H9 (cell line): ENCODE results near the gene XXYLT1. TPM values are rescaled to one million over a fixed set of nuclear protein-coding genes. Genes with fewer than 3 reads are reported as not detected.

ENCODE experiments used
- DNase-seq: peaks from one replicate; pipeline ENCODE4 v3.0.0-alpha.2; 2017
- H2AFZ ChIP-seq: one replicate; pipeline ENCODE4 v1.6.1; 2013; ENCODE audit warnings: mild to moderate bottlenecking, low read length, control low read depth, moderate library complexity
- H2AK5ac ChIP-seq: 2 replicates; pipeline ENCODE4 v1.6.1; 2013; ENCODE audit warnings: low read length, control low read depth, mixed read lengths; ENCODE audit not compliant: insufficient read length
- H2BK120ac ChIP-seq: one replicate; pipeline ENCODE4 v1.6.1; 2013; ENCODE audit warnings: low read depth, mild to moderate bottlenecking, low read length, control low read depth, inconsistent platforms; ENCODE audit not compliant: poor library complexity, severe bottlenecking
- H2BK12ac ChIP-seq: 2 replicates; pipeline ENCODE4 v1.6.1; 2013; ENCODE audit warnings: low read length, control low read depth, mixed read lengths, low read depth; ENCODE audit not compliant: insufficient read length
- H2BK15ac ChIP-seq: 2 replicates; pipeline ENCODE4 v1.6.1; 2013; ENCODE audit warnings: low read depth, low read length, control low read depth
- H2BK20ac ChIP-seq: one replicate; pipeline ENCODE4 v1.6.1; 2013; ENCODE audit warnings: low read depth, mild to moderate bottlenecking, low read length, control low read depth, inconsistent platforms; ENCODE audit not compliant: poor library complexity, severe bottlenecking
- H2BK5ac ChIP-seq: 2 replicates; pipeline ENCODE4 v1.6.1; 2013; ENCODE audit warnings: low read length, control low read depth, mixed read lengths; ENCODE audit not compliant: insufficient read length
- H3K14ac ChIP-seq: 2 replicates; pipeline ENCODE4 v1.6.1; 2013; ENCODE audit warnings: low read length, control low read depth; ENCODE audit not compliant: insufficient read depth
- H3K18ac ChIP-seq: 2 replicates; pipeline ENCODE4 v1.6.1; 2013; ENCODE audit warnings: low read depth, mild to moderate bottlenecking, mixed read lengths, low read length, control low read depth; ENCODE audit not compliant: insufficient read length
- H3K23ac ChIP-seq: 2 replicates; pipeline ENCODE4 v1.6.1; 2013; ENCODE audit warnings: low read length, control low read depth, mixed read lengths, low read depth; ENCODE audit not compliant: insufficient read length
- H3K23me2 ChIP-seq: 2 replicates; pipeline ENCODE4 v1.6.1; 2013; ENCODE audit warnings: low read depth, mild to moderate bottlenecking, mixed read lengths, low read length, control low read depth; ENCODE audit not compliant: insufficient read length, poor library complexity, severe bottlenecking
- H3K27ac ChIP-seq: 2 replicates; pipeline ENCODE4 v1.5.1; 2013; ENCODE audit warnings: low read length, control low read depth, mixed read lengths, low read depth; ENCODE audit not compliant: insufficient read length
- H3K27me3 ChIP-seq: 2 replicates; pipeline ENCODE4 v1.6.1; 2013; ENCODE audit warnings: low read length, control low read depth, inconsistent platforms; ENCODE audit not compliant: insufficient read depth
- H3K4ac ChIP-seq: 2 replicates; pipeline ENCODE4 v1.6.1; 2013; ENCODE audit warnings: low read depth, mild to moderate bottlenecking, control low read depth, inconsistent platforms, low read length, moderate library complexity
- H3K4me1 ChIP-seq: 2 replicates; pipeline ENCODE4 v1.6.1; 2013; ENCODE audit warnings: low read length, control low read depth, inconsistent platforms; ENCODE audit not compliant: insufficient read depth
- H3K4me2 ChIP-seq: 2 replicates; pipeline ENCODE4 v1.6.1; 2013; ENCODE audit warnings: low read length, control low read depth, mixed read lengths; ENCODE audit not compliant: insufficient read length, insufficient read depth
- H3K56ac ChIP-seq: 2 replicates; pipeline ENCODE4 v1.6.1; 2013; ENCODE audit warnings: low read depth, mild to moderate bottlenecking, mixed read lengths, low read length, control low read depth; ENCODE audit not compliant: insufficient read length
- H3K79me1 ChIP-seq: 2 replicates; pipeline ENCODE4 v1.6.1; 2013; ENCODE audit warnings: low read depth, mild to moderate bottlenecking, moderate library complexity, low read length, control low read depth, inconsistent platforms; ENCODE audit not compliant: insufficient read depth, poor library complexity, severe bottlenecking
- H3K79me2 ChIP-seq: 2 replicates; pipeline ENCODE4 v1.6.1; 2013; ENCODE audit warnings: low read length, control low read depth, inconsistent platforms; ENCODE audit not compliant: insufficient read depth
- H3K9ac ChIP-seq: 2 replicates; pipeline ENCODE4 v1.6.1; 2013; ENCODE audit warnings: low read length, control low read depth, mixed read lengths; ENCODE audit not compliant: insufficient read length; ENCODE audit errors: extremely low read depth
- H3K9me3 ChIP-seq: one replicate; pipeline ENCODE4 v1.6.1; 2013; ENCODE audit warnings: low read depth, low read length, inconsistent platforms; ENCODE audit not compliant: control insufficient read depth
- H3T11ph ChIP-seq: one replicate; pipeline ENCODE4 v1.6.1; 2013; ENCODE audit warnings: mild to moderate bottlenecking, low read length, control low read depth, inconsistent platforms
- H4K20me1 ChIP-seq: one replicate; pipeline ENCODE4 v1.6.1; 2013; ENCODE audit not compliant: control insufficient read depth, insufficient read length, insufficient read depth
- H4K5ac ChIP-seq: 2 replicates; pipeline ENCODE4 v1.6.1; 2013; ENCODE audit warnings: low read depth, mild to moderate bottlenecking, mixed read lengths, low read length, control low read depth; ENCODE audit not compliant: insufficient read length
- H4K8ac ChIP-seq: replicated peaks from 2 replicates; pipeline ENCODE4 v1.6.1; 2013; ENCODE audit warnings: low read length, control low read depth, mixed read lengths, low read depth; ENCODE audit not compliant: insufficient read length
- H4K91ac ChIP-seq: 2 replicates; pipeline ENCODE4 v1.6.1; 2013; ENCODE audit warnings: low read depth, mild to moderate bottlenecking, moderate library complexity, mixed read lengths, low read length, control low read depth; ENCODE audit not compliant: insufficient read length
- H3K27ac Mint-ChIP-seq, 3 experiments: 2 replicates in 2 of 3; 3 replicates in 1 of 3; pipeline ENCODE4 v1.8.0; 2020 to 2021; ENCODE audit warnings: mixed read lengths in 3 of 3, mild to moderate bottlenecking in 1 of 3, moderate library complexity in 1 of 3
- H3K27me3 Mint-ChIP-seq: 2 replicates; pipeline ENCODE4 v1.8.0; 2021; ENCODE audit warnings: low read depth, mild to moderate bottlenecking, moderate library complexity, mixed read lengths
- H3K36me3 Mint-ChIP-seq, 3 experiments: 2 replicates in 2 of 3; 3 replicates in 1 of 3; pipeline ENCODE4 v1.8.0; 2020 to 2021; ENCODE audit warnings: low read depth in 3 of 3, mixed read lengths in 3 of 3; ENCODE audit not compliant: insufficient read depth in 1 of 3
- H3K4me1 Mint-ChIP-seq, 2 experiments: 2 replicates each; pipeline ENCODE4 v1.8.0; 2020; ENCODE audit warnings: mixed read lengths in 2 of 2
- H3K4me3 Mint-ChIP-seq, 2 experiments: 2 replicates in 1 of 2; 3 replicates in 1 of 2; pipeline ENCODE4 v1.8.0; 2020 to 2021; ENCODE audit warnings: mild to moderate bottlenecking in 2 of 2, mixed read lengths in 2 of 2, moderate library complexity in 1 of 2
- H3K9me3 Mint-ChIP-seq, 2 experiments: 2 replicates in 1 of 2; 3 replicates in 1 of 2; pipeline ENCODE4 v1.8.0; 2020; ENCODE audit warnings: mild to moderate bottlenecking in 2 of 2, mixed read lengths in 2 of 2, moderate library complexity in 1 of 2
- CTCF ChIP-seq: fragments of 200-600 bp; sonication (generic); conservative IDR thresholded peaks from 3 replicates; pipeline ENCODE4 v1.8.0; 2021; ENCODE audit warnings: antibody characterized with exemption, mild to moderate bottlenecking
- WGBS: extraction: QIAGEN DNeasy Blood & Tissue Kit; methylation state at CpG from one replicate; pipeline ENCODE4 v1.1.7; 2013; ENCODE audit warnings: missing lambda C conversion rate, low lambda C conversion rate, mixed read lengths; ENCODE audit not compliant: insufficient read length; ENCODE audit errors: extremely low coverage; 5-methylcytosine and 5-hydroxymethylcytosine counted together
- total RNA-seq: library from RNA; stranded (reverse); gene quantifications from 2 replicates; pipeline ENCODE4 v1.2.1, GENCODE V29; 2021

XXYLT1 gene
- total RNA-seq, 1 experiment from 2014 or later: 22.7 TPM

- no peak for DNase-seq
- no peak overlapping the region for H2BK20ac ChIP-seq
- no peak overlapping the region for H3K23ac ChIP-seq
- Mint-ChIP-seq H3K27ac (no peak overlapping the region), H3K27me3 (peaks cover 4% of the 10 kb centered on the region), H3K9me3 (peaks cover 0 to 5% of the 10 kb centered on the region in 2 experiments; a peak in 3 of 5 replicates), H3K4me3 (no peak overlapping the region; a peak in 1 of 5 replicates), H3K36me3 (no peaks in the 10 kb centered on the region), H3K4me1 (peaks cover 33 to 54% of the 10 kb centered on the region in 2 experiments)
- no peaks in the 10 kb centered on the region for H3K79me1 ChIP-seq
- H3K23me2 ChIP-seq: no peaks in the 10 kb centered on the region
- H2BK12ac ChIP-seq: no peak overlapping the region
- no peak overlapping the region for H3K18ac ChIP-seq
- H3K4ac ChIP-seq: no peak overlapping the region
- H3K4me1 ChIP-seq: no peaks in the 10 kb centered on the region; the same call in 1 of the 2 replicates
- H2BK15ac ChIP-seq: no peak overlapping the region
- no peak overlapping the region for H4K5ac ChIP-seq
- H3K56ac ChIP-seq: no peak overlapping the region
- H4K91ac ChIP-seq: no peak overlapping the region
- WGBS: no CpG with 5 or more reads among the region's 11 CpGs
- no peak overlapping the region for H2AK5ac ChIP-seq
- H3K27ac ChIP-seq: no peak overlapping the region
- H3K14ac ChIP-seq: no peak overlapping the region
- no peak overlapping the region for H4K8ac ChIP-seq
- no peaks in the 10 kb centered on the region for H3K79me2 ChIP-seq
- no peak overlapping the region for H3T11ph ChIP-seq
- no peak overlapping the region for H2BK5ac ChIP-seq
- no peaks in the 10 kb centered on the region; the same call in 1 of the 2 replicates for H3K27me3 ChIP-seq
- no peaks in the 10 kb centered on the region for H3K9me3 ChIP-seq
- H2BK120ac ChIP-seq: no peak overlapping the region
- no peak overlapping the region for H2AFZ ChIP-seq
- H4K20me1 ChIP-seq: no peaks in the 10 kb centered on the region
- no peak for TF ChIP-seq CTCF
- no peak overlapping the region for H3K9ac ChIP-seq
- H3K4me2 ChIP-seq: no peak overlapping the region
Observed at GRCh38 chr3:195040094-195040493, 230.9 kb downstream of the XXYLT1 start.
